AG04450 (cell line): Measurements from ENCODE around the gene VWA1. TPM values are rescaled to one million over a fixed set of nuclear protein-coding genes. Genes with fewer than 3 reads are reported as not detected.
"Not testable (repeated sequence)": the region's sequence is repeated elsewhere in the genome, so short reads cannot be mapped to it uniquely, and the experiment has no call there.

Experiments
- CTCF ChIA-PET: fragments of 300-600, 350-600 bp; formaldehyde crosslinking; extraction: SDS; loops from one replicate; lab custom pipeline; 2022; ENCODE audit warnings: antibody characterized with exemption, inconsistent platforms; lab: Charles Lee
- POLR2A ChIA-PET: fragments of 350-600 bp; formaldehyde crosslinking; extraction: SDS; loops from one replicate; lab custom pipeline; 2021; ENCODE audit warnings: antibody characterized with exemption, inconsistent platforms; lab: Yijun Ruan, JAX
- DNase-seq: peaks from one replicate; pipeline ENCODE4 v3.0.0-alpha.2; 2011; ENCODE audit warnings: low read depth, low spot score
- H3K27ac ChIP-seq: one replicate; pipeline ENCODE4 v1.5.1; 2012; ENCODE audit warnings: low read depth, low read length, control low read depth
- H3K27me3 ChIP-seq: one replicate; pipeline ENCODE4 v1.6.0; 2012; ENCODE audit warnings: low read length; ENCODE audit not compliant: control insufficient read depth, insufficient read depth
- H3K4me3 ChIP-seq: 2 replicates; pipeline ENCODE4 v1.5.1; 2011; ENCODE audit warnings: mild to moderate bottlenecking, low read depth, low read length, control low read depth
- H3K9me3 ChIP-seq: 2 replicates; pipeline ENCODE4 v1.5.1; 2012; ENCODE audit warnings: low read length; ENCODE audit not compliant: control insufficient read depth, insufficient read depth
- polyA plus RNA-seq: library from polyadenylated mRNA; depleted of rRNA; stranded (reverse); fragments of >200 nt; gene quantifications from 2 replicates; pipeline ENCODE4 v1.2.3, GENCODE V29; 2011
- TF ChIP-seq, protein P1 (sequence below): IDR thresholded peaks from 2 replicates; pipeline ENCODE4 v1.5.1; 2011; ENCODE audit warnings: low read depth, low read length, control low read depth, inconsistent platforms

The VWA1 gene
- polyA plus RNA-seq, 1 experiment, result 3.9 TPM

DNA sequence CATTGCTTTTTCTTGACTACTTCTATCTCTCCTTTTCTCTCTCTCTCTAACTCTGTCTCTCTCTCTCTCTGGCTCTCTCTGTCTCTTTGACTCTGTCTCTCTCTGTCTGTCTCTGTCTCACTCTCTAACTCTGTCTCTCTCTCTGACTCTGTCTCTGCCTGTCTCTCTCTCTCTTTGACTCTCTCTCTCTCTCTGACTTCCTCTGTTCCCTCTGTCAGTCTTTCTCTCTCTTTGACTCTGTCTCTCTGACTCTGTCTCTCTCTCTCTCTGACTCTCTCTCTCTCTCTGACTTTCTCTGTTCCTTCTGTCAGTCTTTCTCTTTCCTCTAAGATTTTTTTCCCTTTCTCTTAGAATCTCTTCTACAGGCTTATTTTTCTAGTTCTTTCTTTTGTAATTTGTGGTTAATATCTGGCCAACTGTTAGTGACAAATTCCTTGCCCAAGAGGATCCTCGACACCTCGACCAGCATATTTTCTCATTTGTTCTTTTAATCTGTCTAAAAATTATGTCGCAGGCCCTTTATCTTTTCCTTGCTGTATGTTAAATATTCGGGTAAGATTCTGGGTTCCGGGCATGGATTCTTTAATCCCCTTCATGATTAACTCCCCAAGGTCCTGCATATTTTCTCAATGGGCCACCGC, 13.7 kb downstream of the VWA1 start, which contains the start of gene ATAD3C:
ATAD3C (plus strand) TSS at position 591 of the 641 bp plus-strand sequence. CDS start 995 bp downstream, outside the sequence.
- ChIA-PET CTCF (interaction anchor here (0.8 to 1.1 kb wide), 2 partner anchors 7 to 9 kb away, joined by 3 read pairs; no protein-coding TSS in a partner anchor), POLR2A (no interaction called here)
- no peak for DNase-seq
- H3K27ac ChIP-seq, result no peak within 1 kb of the TSS
- H3K27me3 ChIP-seq, result no peaks in the 10 kb centered on the region
- TF ChIP-seq, protein P1, sequence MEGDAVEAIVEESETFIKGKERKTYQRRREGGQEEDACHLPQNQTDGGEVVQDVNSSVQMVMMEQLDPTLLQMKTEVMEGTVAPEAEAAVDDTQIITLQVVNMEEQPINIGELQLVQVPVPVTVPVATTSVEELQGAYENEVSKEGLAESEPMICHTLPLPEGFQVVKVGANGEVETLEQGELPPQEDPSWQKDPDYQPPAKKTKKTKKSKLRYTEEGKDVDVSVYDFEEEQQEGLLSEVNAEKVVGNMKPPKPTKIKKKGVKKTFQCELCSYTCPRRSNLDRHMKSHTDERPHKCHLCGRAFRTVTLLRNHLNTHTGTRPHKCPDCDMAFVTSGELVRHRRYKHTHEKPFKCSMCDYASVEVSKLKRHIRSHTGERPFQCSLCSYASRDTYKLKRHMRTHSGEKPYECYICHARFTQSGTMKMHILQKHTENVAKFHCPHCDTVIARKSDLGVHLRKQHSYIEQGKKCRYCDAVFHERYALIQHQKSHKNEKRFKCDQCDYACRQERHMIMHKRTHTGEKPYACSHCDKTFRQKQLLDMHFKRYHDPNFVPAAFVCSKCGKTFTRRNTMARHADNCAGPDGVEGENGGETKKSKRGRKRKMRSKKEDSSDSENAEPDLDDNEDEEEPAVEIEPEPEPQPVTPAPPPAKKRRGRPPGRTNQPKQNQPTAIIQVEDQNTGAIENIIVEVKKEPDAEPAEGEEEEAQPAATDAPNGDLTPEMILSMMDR, result no peak
- H3K4me3 ChIP-seq, result no peak within 1 kb of the TSS
- no peaks in the 10 kb centered on the region; the same call in 1 of the 2 replicates for H3K9me3 ChIP-seq

DNA sequence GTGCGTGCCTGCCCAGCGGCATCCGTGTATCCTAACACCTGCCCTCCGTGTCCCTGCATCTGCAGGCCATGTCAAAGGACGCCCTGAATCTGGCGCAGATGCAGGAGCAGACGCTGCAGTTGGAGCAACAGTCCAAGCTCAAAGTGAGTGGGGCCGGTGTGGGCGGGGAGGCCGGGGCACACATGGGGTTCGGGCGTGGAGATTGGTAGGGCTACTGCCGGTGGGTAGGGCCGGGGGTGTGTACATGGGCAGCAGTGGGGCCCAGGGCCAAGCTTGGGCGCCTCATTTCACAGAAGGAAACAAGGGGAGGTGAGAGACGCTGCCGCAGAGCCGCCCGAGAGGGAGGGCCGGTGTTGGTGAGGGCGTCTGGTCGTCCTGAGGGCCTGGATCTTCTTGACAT, 15.1 kb downstream of the VWA1 start:
- H3K9me3 ChIP-seq, H3K27ac ChIP-seq, H3K27me3 ChIP-seq, DNase-seq, CTCF ChIA-PET, H3K4me3 ChIP-seq: not testable (repeated sequence)
- POLR2A ChIA-PET, result interaction anchor here (1.2 kb wide), 1 partner anchor 76 kb away, joined by 4 read pairs; the partner anchor contains the start of gene AURKAIP1

DNA sequence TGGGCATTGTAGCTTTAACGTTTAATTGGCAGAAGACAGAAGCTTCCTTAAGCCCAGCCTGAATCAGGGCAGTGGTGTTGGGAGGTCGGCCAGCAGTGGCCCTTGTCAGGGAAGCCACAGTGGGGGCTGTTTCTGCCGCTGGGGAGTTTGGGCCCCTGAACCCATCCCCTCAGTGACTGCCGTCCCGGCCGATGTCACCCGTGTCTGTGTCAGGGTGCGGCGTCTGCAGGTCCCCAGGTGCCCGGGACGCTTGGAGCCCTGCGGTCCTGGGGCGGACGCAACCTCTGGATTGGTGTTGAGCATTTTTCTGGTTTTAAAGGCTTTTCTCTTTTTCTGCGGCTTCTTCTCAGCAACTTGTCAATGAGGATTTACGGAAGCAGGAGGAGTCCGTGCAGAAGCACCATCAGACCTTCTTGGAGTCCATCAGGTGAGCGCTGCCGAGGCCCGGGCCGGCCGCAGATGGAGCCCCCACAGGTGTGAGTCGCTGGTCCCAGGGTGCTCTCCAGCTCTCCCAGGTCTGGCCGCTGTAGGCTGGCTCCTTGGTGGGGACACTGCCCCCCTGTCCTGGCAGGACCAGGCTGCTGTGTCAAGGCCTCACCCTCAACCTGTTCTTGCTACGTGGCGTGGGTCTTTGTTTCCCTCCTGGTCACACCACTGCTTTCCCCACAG, 16.3 kb downstream of the VWA1 start:
- POLR2A ChIA-PET, result interaction anchor here (1.2 kb wide), 1 partner anchor 77 kb away, joined by 4 read pairs; the partner anchor contains the start of gene AURKAIP1
- CTCF ChIA-PET, result no interaction called here
- no peaks in the 10 kb centered on the region for H3K27me3 ChIP-seq

DNA sequence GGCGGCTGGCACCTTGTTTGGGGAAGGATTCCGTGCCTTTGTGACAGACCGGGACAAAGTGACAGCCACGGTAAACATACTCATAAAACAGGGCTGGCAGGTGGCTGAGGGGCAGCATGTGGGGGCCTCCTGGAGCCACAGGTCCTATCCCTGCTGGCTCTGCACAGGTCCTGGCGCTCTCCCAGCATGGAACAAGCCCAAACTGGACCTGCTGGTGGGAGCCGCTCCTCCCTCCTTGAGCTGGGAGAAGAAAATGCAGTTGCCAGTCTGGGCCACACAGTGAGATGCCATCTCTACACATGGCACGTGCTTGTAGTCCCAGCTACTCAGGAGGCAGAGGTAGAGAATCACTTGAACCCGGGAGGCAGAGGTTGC, 16.9 kb downstream of the VWA1 start:
- DNase-seq, H3K4me3 ChIP-seq, POLR2A ChIA-PET, H3K9me3 ChIP-seq, H3K27ac ChIP-seq, CTCF ChIA-PET, H3K27me3 ChIP-seq: not testable (repeated sequence)

More for the DNA sequence above, 16.3 kb downstream of the VWA1 start:
- no peaks in the 10 kb centered on the region; the same call in 1 of the 2 replicates for H3K9me3 ChIP-seq
- no peak overlapping the region for H3K27ac ChIP-seq
- no peak for DNase-seq
- H3K4me3 ChIP-seq, result no peak overlapping the region
- TF ChIP-seq, protein P1, result no peak

DNA sequence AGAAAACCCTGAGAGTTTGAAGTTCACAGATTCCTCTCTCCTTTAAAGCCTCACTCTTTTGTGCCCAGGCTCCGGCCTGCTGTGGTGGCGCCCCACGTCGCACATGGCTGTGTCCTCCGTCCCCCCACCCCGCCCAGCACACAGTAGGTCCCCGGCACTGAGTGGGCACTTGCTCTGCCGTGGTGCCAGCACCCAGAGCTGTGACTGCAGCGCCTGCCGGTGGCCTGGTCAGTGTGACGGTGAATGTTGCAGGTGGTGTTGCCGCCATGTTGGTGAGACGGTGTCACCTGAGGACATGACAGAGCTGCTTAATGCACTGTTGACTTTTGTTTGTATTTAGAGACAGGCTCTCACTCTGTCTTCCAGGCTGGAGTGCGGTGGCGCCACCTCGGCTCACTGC, 17.4 kb downstream of the VWA1 start:
- POLR2A ChIA-PET, result no interaction called here
- CTCF ChIA-PET, result no interaction called here

DNA sequence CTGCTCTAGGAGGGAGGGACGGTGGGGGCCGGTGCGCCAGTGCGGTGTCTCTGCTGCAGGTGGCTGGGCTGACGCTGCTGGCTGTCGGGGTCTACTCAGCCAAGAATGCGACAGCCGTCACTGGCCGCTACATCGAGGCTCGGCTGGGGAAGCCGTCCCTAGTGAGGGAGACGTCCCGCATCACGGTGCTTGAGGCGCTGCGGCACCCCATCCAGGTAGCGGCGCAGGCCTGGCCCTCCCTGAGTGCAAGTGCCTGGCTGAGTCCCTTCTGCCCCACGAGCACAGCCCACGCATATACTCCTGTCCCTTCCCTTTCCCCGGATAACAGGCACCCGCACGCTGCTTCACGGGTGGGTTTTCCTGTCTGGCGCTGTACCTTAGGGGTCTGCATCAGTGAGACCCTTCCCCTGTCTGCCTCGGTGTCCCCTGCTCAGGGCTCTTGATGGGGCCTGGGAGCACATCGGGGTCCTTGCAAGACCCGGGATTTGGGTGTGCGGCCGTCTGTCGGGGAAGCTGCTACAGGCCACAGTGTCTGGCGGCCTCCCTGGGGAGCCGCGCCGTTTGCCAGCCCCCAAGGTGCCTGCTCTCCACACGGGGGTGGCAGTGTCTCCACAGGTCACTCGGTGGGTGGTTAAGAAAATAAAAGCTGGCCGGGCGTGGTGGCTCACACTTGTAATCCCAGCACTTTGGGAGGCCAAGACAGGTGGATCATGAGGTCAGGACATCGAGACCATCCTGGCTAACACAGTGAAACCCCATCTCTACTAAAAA, 19.0 kb downstream of the VWA1 start:
- POLR2A ChIA-PET, H3K27ac ChIP-seq, H3K27me3 ChIP-seq, CTCF ChIA-PET, H3K9me3 ChIP-seq, DNase-seq, H3K4me3 ChIP-seq: not testable (repeated sequence)

More for the DNA sequence above, 17.4 kb downstream of the VWA1 start:
- TF ChIP-seq, protein P1, result no peak
- Histone ChIP-seq H3K9me3 (no peaks in the 10 kb centered on the region; the same call in 1 of the 2 replicates), H3K4me3 (no peak overlapping the region), H3K27me3 (no peaks in the 10 kb centered on the region), H3K27ac (no peak overlapping the region)
- DNase-seq, result no peak
